HG02885 (cell line): ENCODE results near the gene ASAH2B.

Experiments used
- ATAC-seq: cut with Tn5 transposase; IDR thresholded peaks from one replicate; pipeline ENCODE4 v1.9.1; 2021; ENCODE audit warnings: mild to moderate bottlenecking; ENCODE audit not compliant: unreplicated experiment, poor library complexity

The ASAH2B gene

DNA sequence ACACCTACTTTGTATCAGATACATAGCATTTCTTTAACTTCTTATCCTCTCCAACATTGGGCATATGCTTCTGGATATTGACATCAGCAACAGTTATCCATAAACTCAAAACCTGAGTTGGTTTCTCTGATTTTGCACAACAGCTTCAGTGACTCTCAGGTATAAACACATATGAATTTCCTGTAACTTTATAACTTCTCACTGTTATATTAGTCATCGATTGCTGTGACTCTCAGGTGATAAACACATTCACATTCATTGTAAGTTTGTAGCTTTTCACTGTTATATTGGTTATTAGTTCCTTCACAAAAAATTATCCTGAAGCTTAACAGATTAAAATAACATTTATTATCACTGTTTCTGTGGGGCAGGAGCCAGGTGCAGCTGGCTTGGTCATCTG lies 57.0 kb downstream of the ASAH2B start:
- ATAC-seq = no peak

DNA sequence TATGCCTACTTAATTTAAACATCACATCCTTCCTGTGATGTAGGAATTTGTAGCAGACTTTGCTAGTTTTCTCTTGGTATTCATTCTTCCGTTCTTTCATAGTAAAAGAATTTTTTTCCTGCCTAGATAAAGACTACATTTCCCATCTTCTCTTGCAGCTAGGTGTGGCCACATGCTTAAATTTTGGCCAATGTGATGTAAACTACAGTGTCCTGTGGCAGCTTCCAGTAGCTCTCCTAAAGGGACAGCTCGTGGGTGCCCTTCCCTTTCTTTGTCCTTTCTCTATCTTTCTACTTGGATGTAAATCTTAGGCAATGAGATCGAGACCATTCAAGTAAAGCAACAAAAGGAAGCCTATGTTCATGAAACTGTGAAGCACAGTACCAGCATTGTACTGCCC lies 58.6 kb downstream of the ASAH2B start:
- no peak for ATAC-seq

DNA sequence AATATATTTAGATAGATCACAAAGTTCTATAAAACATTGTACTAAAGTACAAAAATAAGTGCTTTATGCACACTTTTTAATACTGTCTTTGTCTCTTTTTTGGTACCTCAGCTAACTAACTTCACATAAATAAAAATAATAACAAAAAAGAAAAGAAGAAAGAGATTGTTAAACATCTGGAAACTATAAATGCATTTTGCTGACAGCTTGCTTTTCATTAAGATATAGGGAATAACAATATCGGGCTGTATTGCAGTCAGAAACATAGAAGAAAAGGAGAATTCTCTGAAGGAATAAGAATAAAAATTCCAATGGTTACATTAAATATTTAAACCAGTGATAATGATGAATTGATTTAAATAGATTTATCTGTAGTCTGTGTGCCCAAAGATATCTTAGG lies 59.9 kb downstream of the ASAH2B start:
- no peak for ATAC-seq

DNA sequence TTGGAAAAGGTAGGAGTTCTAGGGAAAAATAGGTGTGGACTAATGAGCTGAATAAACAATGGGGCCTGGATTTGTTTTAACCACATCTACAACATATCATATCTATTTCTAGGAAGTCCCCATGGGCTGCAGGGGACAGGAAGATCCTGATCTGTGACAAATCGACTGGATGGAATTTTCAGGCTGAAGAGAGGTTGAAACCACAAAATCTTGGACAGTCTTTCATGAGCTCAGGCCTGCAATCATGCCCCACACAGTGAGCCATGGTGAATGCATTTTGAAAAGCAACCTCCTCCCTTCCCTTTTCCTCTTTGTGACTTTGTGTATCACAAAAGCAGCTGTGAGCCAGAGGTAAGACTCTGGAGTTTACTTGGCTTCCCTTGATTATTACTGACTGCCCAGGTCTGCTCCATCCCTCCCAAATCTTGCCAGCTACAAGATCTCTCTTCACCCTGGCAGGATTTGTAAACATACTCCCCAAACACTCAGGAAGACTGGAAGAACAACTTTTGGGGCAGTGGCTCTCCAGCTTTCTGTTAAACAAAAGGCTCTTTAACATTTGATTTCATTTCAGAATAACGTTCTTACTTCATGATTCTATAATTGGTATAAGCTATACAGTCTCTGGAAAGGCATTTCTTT lies 66.4 kb downstream of the ASAH2B start:
- ATAC-seq = no peak

DNA sequence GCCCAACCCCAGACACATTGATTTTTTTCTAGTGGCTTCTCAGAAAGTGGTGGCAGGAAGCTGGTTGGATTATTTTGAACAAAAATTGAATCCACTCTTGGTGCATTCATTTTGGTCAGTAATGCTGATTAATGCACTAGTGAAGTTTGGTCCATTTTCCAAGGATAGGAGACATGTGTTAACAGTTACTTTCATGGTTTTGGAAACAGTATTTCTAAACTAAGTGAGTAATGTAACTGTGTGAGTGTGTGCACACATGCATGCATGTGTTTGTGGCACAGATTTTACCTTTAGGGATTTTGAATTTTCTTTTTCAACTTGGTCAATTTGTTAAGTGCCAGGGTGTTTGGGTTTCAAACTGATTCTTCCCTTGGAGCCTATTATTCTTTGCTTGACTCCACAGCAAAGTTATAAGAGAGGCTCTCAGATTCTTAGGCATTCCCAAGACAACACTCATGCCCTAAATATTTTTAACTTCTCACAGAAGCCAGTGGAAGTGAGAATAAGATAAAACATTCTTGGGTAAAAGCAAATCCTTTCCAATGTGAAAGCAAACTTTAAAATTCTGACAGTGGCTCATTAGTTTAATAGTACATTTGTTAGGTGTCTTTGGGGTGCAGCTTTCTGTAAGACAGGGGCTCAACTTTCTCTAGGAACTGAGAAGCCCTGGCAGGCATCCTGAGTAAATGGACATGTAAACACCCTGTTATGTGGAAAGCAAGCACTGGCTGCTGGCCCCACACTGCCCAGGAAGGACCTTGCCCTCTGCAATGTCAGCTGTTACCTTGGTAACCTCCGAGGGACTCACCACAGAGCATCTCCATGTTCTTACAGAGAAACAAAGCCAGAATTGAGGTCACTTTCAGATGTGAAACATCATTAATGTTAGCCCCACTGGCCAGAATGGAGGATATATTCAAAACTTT lies 68.4 kb downstream of the ASAH2B start:
- ATAC-seq = no peak
